Psoas muscle (tissue), 8 donors: ENCODE results near the gene MMP21. TPM values are rescaled to one million over a fixed set of nuclear protein-coding genes. Genes with fewer than 3 reads are reported as not detected.

Source experiments
- ATAC-seq, 4 donors: fragments of 200-7000 bp; cut with Tn5 transposase; one replicate each; pipeline ENCODE4 v1.9.1; 2020; ENCODE audit warnings: moderate library complexity in 3 of 4, mild to moderate bottlenecking in 2 of 4
- DNase-seq, 2 donors: peaks; one replicate each; pipeline ENCODE4 v3.0.0-alpha.2; 2020
- H3K27ac ChIP-seq: fragments of 200-600 bp; one replicate; pipeline ENCODE4 v1.8.0; 2022
- H3K27me3 ChIP-seq, 3 donors: fragments of 200-600 bp in 1 of 3; one replicate each; pipeline versions ENCODE4 v1.6.1 to v1.8.0; 2013 to 2022; ENCODE audit warnings: low read length in 2 of 3, mild to moderate bottlenecking in 2 of 3, moderate library complexity in 1 of 3; ENCODE audit not compliant: insufficient read depth in 3 of 3
- H3K36me3 ChIP-seq, 2 donors: fragments of 200-600 bp in 1 of 2; one replicate each; pipeline versions ENCODE4 v1.6.1 to v1.8.0; 2013 to 2022; ENCODE audit warnings: low read depth in 1 of 2, mild to moderate bottlenecking in 1 of 2, moderate library complexity in 1 of 2; ENCODE audit not compliant: insufficient read depth in 1 of 2
- H3K4me1 ChIP-seq: fragments of 200-600 bp; one replicate; pipeline ENCODE4 v1.8.0; 2022
- H3K4me3 ChIP-seq: fragments of 200-600 bp; one replicate; pipeline ENCODE4 v1.8.0; 2022; ENCODE audit warnings: mild to moderate bottlenecking
- H3K9me3 ChIP-seq: fragments of 200-600 bp; one replicate; pipeline ENCODE4 v1.8.0; 2022
- CTCF ChIP-seq: fragments of 200-600 bp; IDR thresholded peaks from one replicate; pipeline ENCODE4 v1.8.0; 2022; ENCODE audit warnings: antibody characterized with exemption
- WGBS, 3 donors: extraction: QIAGEN DNeasy Blood & Tissue Kit; methylation state at CpG; one replicate each; pipeline versions ENCODE4 v1.1.6 to v1.1.7; 2013; 5-methylcytosine and 5-hydroxymethylcytosine counted together
- intact Hi-C, 2 donors: fragments of 100-400 bp; cut with DNase I; formaldehyde crosslinking; loops; one replicate each; pipeline versions ENCODE4 v1.11.0 to v1.14.2; 2022
- polyA plus RNA-seq, 3 donors: library from polyadenylated mRNA; stranded (reverse); fragments of 200-250 nt; gene quantifications; one replicate each; pipeline ENCODE4 v1.2.3, GENCODE V29; 2013
- total RNA-seq, 4 donors: library from RNA; stranded (reverse); fragmentation: NEBNext Ultra II Directional in 2 of 4; extraction: Animal tissue kit (Norgen Biotek cat#: 25700) in 2 of 4; gene quantifications; one replicate each; pipeline versions ENCODE4 v1.2.1 to v1.2.4, GENCODE V29; 2021 to 2023
- donor health status: healthy with polysubstance abuse.
- donor health status: DM: no; HTN: no; CAD: no; lungs with moderate emphysema.
- donor health status: Bipolar disorder and iron deficiency.
- donor health status: healthy.
- donor health status: DM: yes; HTN: yes; CAD: no.
- donor health status: DM: no; HTN: no; CAD: no.
- donor health status: DM: no; HTN: no; CAD: no.
- donor health status: DM: yes; HTN: yes; CAD: no.

MMP21 gene
- total and polyA plus RNA-seq, 7 donors = 0.03 to 0.17 (median 0.04) TPM; not detected in 4

- Histone ChIP-seq H3K4me3 (no peak overlapping the region), H3K9me3 (no peaks in the 10 kb centered on the region), H3K36me3 (peaks cover 2 to 30% of the 10 kb centered on the region in 2 donors), H3K27me3 (no peaks in the 10 kb centered on the region), H3K4me1 (no peaks in the 10 kb centered on the region), H3K27ac (no peak overlapping the region)
- DNase-seq (no peak), ATAC-seq (no peak)
- TF ChIP-seq CTCF = no peak
- 65 to 74% (median 71%) methylated on average over 9 of the region's 9 CpGs for WGBS, 3 donors
- intact Hi-C loops = no loop called here
These were observed 10.2 kb upstream of the MMP21 start for GRCh38 chr10:125785791-125786190.

GRCh38 chr10:125783957-125784356 is 8.3 kb upstream of the MMP21 start:
- Histone ChIP-seq H3K4me3 (no peak overlapping the region), H3K9me3 (no peaks in the 10 kb centered on the region), H3K4me1 (no peaks in the 10 kb centered on the region), H3K27ac (no peak overlapping the region), H3K36me3 (peaks cover 2 to 15% of the 10 kb centered on the region in 2 donors), H3K27me3 (no peaks in the 10 kb centered on the region)
- ATAC-seq = no peak
- DNase-seq = no peak
- 79 to 90% (median 82%) methylated on average over 6 of the region's 6 CpGs for WGBS, 3 donors
- intact Hi-C loops = no loop called here
- TF ChIP-seq CTCF = no peak

- 87 to 93% (median 89%) methylated on average over 7 of the region's 7 CpGs for WGBS, 3 donors
- peaks cover 0 to 9% of the 10 kb centered on the region in 2 donors for H3K36me3 ChIP-seq
These were observed 7.8 kb upstream of the MMP21 start for GRCh38 chr10:125783408-125783807.

GRCh38 chr10:125782616-125783015 is 7.0 kb upstream of the MMP21 start:
- no peak overlapping the region for H3K4me3 ChIP-seq
- DNase-seq = no peak
- H3K4me1 ChIP-seq = no peaks in the 10 kb centered on the region
- no peak overlapping the region for H3K27ac ChIP-seq
- intact Hi-C loops = no loop called here
- WGBS, 3 donors = 48 to 66% (median 53%) methylated on average over 11 of the region's 11 CpGs
- no peaks in the 10 kb centered on the region for H3K27me3 ChIP-seq
- H3K36me3 ChIP-seq = peaks cover 0 to 2% of the 10 kb centered on the region in 2 donors
- no peaks in the 10 kb centered on the region for H3K9me3 ChIP-seq
- TF ChIP-seq CTCF = no peak
- ATAC-seq = no peak

More at GRCh38 chr10:125783408-125783807, 7.8 kb upstream of the MMP21 start:
- Histone ChIP-seq H3K9me3 (no peaks in the 10 kb centered on the region), H3K27ac (no peak overlapping the region), H3K4me1 (no peaks in the 10 kb centered on the region), H3K27me3 (no peaks in the 10 kb centered on the region), H3K4me3 (no peak overlapping the region)
- TF ChIP-seq CTCF = no peak
- DNase-seq (no peak), ATAC-seq (no peak)
- intact Hi-C loops = no loop called here

- no peak for ATAC-seq
- Histone ChIP-seq H3K36me3 (no peaks in the 10 kb centered on the region), H3K9me3 (no peaks in the 10 kb centered on the region), H3K4me3 (no peak overlapping the region), H3K27me3 (no peaks in the 10 kb centered on the region), H3K27ac (no peak overlapping the region), H3K4me1 (no peaks in the 10 kb centered on the region)
- TF ChIP-seq CTCF = no peak
- DNase-seq = no peak
- intact Hi-C loops = no loop called here
- WGBS, 3 donors = 78 to 84% (median 84%) methylated on average over 11 of the region's 11 CpGs
These were observed 6.4 kb upstream of the MMP21 start for GRCh38 chr10:125782054-125782453.
